Ovary (tissue), 9 donors: ENCODE measurements around the gene PNMT. TPM values are rescaled to one million over a fixed set of nuclear protein-coding genes. Genes with fewer than 3 reads are reported as not detected.

Experiments used
- DNase-seq, 5 donors: peaks; one replicate each; pipeline ENCODE4 v3.0.0-alpha.2; 2019 to 2020
- H3K27ac ChIP-seq, 2 donors: fragments of 200-600 bp; one replicate each; pipeline versions ENCODE4 v1.5.1 to v1.8.0; 2019 to 2022
- H3K27me3 ChIP-seq: fragments of 200-600 bp; one replicate; pipeline ENCODE4 v1.8.0; 2022
- H3K36me3 ChIP-seq: fragments of 200-600 bp; sonication (generic); one replicate; pipeline ENCODE4 v1.5.1; 2019
- H3K4me1 ChIP-seq: one replicate; pipeline ENCODE4 v1.8.1; 2013; ENCODE audit warnings: mild to moderate bottlenecking, moderate library complexity; ENCODE audit not compliant: insufficient read depth
- H3K4me3 ChIP-seq: fragments of 200-600 bp; sonication (generic); one replicate; pipeline ENCODE4 v1.5.1; 2017
- H3K9me3 ChIP-seq, 2 donors: fragments of 200-600 bp in 1 of 2; sonication (generic) in 1 of 2; one replicate each; pipeline versions ENCODE4 v1.5.1 to v1.8.1; 2013 to 2019; ENCODE audit warnings: mild to moderate bottlenecking in 1 of 2, moderate library complexity in 1 of 2
- EP300 ChIP-seq: sonication (generic); formaldehyde crosslinking; IDR thresholded peaks from one replicate; pipeline ENCODE4 v1.6.1; 2017; ENCODE audit warnings: antibody characterized with exemption
- POLR2A ChIP-seq: fragments of 450-650 bp; IDR thresholded peaks from one replicate; pipeline ENCODE4 v1.6.1; 2017; ENCODE audit warnings: antibody characterized with exemption, mild to moderate bottlenecking, moderate library complexity
- WGBS, 3 donors: extraction: QIAGEN DNeasy Blood & Tissue Kit in 1 of 3; methylation state at CpG; one replicate each; pipeline versions ENCODE4 v1.1.5 to v1.1.7; 2013 to 2017; 5-methylcytosine and 5-hydroxymethylcytosine counted together
- intact Hi-C, 4 donors: fragments of 100-400 bp; cut with DNase I; formaldehyde crosslinking; loops; one replicate each; pipeline versions ENCODE4 v1.11.0 to v1.15.1; 2022 to 2023
- polyA plus RNA-seq, 2 donors: library from polyadenylated mRNA; stranded (reverse); fragments of 200-250 nt in 1 of 2; fragments of 350-450 nt in 1 of 2; fragmentation: Illumina TruSeq in 1 of 2; extraction: RNeasy Lipid Tissue Mini Kit (QIAGEN cat#74804) in 1 of 2; gene quantifications; one replicate each; pipeline ENCODE4 v1.2.3, GENCODE V29; 2013 to 2014
- total RNA-seq, 7 donors: library from RNA; depleted of rRNA in 2 of 7; stranded (reverse); fragments of >200 nt in 2 of 7; fragmentation: NEBNext Ultra II Directional in 3 of 7; extraction: Animal tissue kit (Norgen Biotek cat#: 25700) in 3 of 7; gene quantifications; one replicate each; pipeline versions ENCODE4 v1.1.0 to v1.2.4, GENCODE V29; 2016 to 2023
- TF ChIP-seq, protein P1 (sequence below), 3 donors: fragments of 450-650 bp in 2 of 3; fragments of 200-600 bp in 1 of 3; IDR thresholded peaks; one replicate each; pipeline versions ENCODE4 v1.5.1 to v1.8.0; 2016 to 2022; ENCODE audit warnings: antibody characterized with exemption in 3 of 3, mild to moderate bottlenecking in 1 of 3
- donor health status: DM: no; HTN: no; CAD: no; lungs with moderate emphysema.
- donor health status: DM: no; HTN: no; CAD: no.
- donor health status: Bipolar disorder and iron deficiency.
- donor health status: DM: yes; HTN: yes; CAD: no.
- donor health status: DM: no; HTN: no; CAD: no.
- donor health status: DM: yes; HTN: yes; CAD: no.

Gene PNMT
- total and polyA plus RNA-seq, 9 donors: 0.60 to 5.1 (median 1.3) TPM; not detected in 2

DNA sequence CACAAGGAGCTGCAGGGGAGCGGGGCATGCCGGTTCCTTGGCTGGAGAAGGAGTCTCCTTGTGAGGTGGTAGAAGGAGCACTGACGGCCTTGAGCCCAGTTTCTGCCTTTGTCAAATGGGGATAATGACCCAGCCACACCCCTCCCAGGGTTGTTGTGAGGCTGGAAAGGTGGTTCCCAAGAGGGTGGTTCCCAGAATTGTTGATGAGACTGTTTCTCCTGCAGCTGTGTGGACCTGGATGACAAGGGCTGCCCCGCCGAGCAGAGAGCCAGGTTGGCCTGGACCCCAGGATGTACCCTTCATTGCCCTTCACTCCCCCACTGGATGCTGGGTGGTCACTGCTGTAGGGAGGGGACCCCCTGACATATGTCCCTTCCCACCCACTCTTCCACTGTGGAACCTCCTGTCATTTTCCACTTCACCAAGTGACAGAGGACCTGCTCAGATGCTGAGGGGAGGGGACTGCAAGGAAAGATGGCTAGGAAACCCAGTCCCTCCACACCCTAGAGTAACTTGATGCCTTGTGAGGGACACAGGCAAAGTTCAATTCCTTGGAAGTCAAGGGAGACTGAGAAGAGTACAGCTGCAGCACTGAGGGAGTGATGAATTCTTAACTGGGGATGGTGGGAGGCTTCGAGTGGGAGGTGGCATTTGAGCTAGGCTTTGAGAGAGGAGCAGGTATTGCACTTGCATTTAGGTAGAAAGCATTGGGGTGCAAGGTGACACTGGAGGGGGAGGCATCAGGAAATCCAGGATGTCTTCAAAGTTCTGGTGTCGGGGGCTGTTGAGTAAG lies 51.5 kb downstream of the PNMT start:
- no peak overlapping the region for H3K4me3 ChIP-seq
- no peaks in the 10 kb centered on the region for H3K27me3 ChIP-seq
- H3K27ac ChIP-seq: no peak overlapping the region
- DNase-seq: no peak
- WGBS, 3 donors: 82 to 96% (median 84%) methylated on average over 7 of the region's 7 CpGs
- H3K36me3 ChIP-seq: no peaks in the 10 kb centered on the region
- intact Hi-C loops: no loop called here
- H3K9me3 ChIP-seq: no peaks in the 10 kb centered on the region
- no peaks in the 10 kb centered on the region for H3K4me1 ChIP-seq
- TF ChIP-seq POLR2A (no peak), EP300 (no peak)
- TF ChIP-seq, protein P1, sequence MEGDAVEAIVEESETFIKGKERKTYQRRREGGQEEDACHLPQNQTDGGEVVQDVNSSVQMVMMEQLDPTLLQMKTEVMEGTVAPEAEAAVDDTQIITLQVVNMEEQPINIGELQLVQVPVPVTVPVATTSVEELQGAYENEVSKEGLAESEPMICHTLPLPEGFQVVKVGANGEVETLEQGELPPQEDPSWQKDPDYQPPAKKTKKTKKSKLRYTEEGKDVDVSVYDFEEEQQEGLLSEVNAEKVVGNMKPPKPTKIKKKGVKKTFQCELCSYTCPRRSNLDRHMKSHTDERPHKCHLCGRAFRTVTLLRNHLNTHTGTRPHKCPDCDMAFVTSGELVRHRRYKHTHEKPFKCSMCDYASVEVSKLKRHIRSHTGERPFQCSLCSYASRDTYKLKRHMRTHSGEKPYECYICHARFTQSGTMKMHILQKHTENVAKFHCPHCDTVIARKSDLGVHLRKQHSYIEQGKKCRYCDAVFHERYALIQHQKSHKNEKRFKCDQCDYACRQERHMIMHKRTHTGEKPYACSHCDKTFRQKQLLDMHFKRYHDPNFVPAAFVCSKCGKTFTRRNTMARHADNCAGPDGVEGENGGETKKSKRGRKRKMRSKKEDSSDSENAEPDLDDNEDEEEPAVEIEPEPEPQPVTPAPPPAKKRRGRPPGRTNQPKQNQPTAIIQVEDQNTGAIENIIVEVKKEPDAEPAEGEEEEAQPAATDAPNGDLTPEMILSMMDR (IDR thresholded peaks at IDR 0.05): no peak

Other genes with a start within 250 kb of the PNMT start
- gene MED1, start 217.2 kb upstream of the PNMT start, total RNA-seq: 10 to 100 TPM; 15.6 to 43.7 (median 34.1) TPM
- 10 to 100 TPM; 11.0 to 32.0 TPM for gene MED1, start 217.2 kb upstream of the PNMT start, polyA plus RNA-seq
- gene CDK12, start 207.0 kb upstream of the PNMT start, total RNA-seq: 10 to 100 TPM; 29.1 to 65.9 (median 50.3) TPM
- gene CDK12, start 207.0 kb upstream of the PNMT start, polyA plus RNA-seq: 10 to 100 TPM; 17.8 to 31.8 TPM
- not detected for gene NEUROD2, start 60.5 kb upstream of the PNMT start, total RNA-seq
- not detected for gene NEUROD2, start 60.5 kb upstream of the PNMT start, polyA plus RNA-seq
- 10 to 100 TPM in 4 of 7 donors, 1 to 10 TPM in 2, under 1 TPM in 1; 0.43 to 23.0 (median 10.1) TPM for gene PPP1R1B, start 41.5 kb upstream of the PNMT start, total RNA-seq
- gene PPP1R1B, start 41.5 kb upstream of the PNMT start, polyA plus RNA-seq: 10 to 100 TPM in 1 of 2 donors, 1 to 10 TPM in 1; 5.1 to 12.9 TPM
- 10 to 100 TPM; 34.5 to 49.4 (median 44.3) TPM for gene STARD3, start 31.3 kb upstream of the PNMT start, total RNA-seq
- 10 to 100 TPM; 42.1 to 55.9 TPM for gene STARD3, start 31.3 kb upstream of the PNMT start, polyA plus RNA-seq
- gene TCAP, start 3.1 kb upstream of the PNMT start, total RNA-seq: 1 to 10 TPM in 6 of 7 donors, under 1 TPM in 1; 0.24 to 1.9 (median 1.3) TPM
- gene TCAP, start 3.1 kb upstream of the PNMT start, polyA plus RNA-seq: 1 to 10 TPM in 1 of 2 donors, under 1 TPM in 1; 0.47 to 1.6 TPM
- 10 to 100 TPM; 13.8 to 31.3 (median 19.6) TPM for gene PGAP3, start 19.6 kb downstream of the PNMT start, total RNA-seq
- gene PGAP3, start 19.6 kb downstream of the PNMT start, polyA plus RNA-seq: 10 to 100 TPM in 1 of 2 donors, 1 to 10 TPM in 1; 7.9 to 19.8 TPM
- 10 to 100 TPM; 26.1 to 66.3 (median 53.5) TPM for gene ERBB2, start 31.6 kb downstream of the PNMT start, total RNA-seq
- gene ERBB2, start 31.6 kb downstream of the PNMT start, polyA plus RNA-seq: 10 to 100 TPM; 20.1 to 24.1 TPM
- gene MIEN1, start 62.1 kb downstream of the PNMT start, total RNA-seq: 10 to 100 TPM; 20.2 to 51.4 (median 23.4) TPM
- gene MIEN1, start 62.1 kb downstream of the PNMT start, polyA plus RNA-seq: 10 to 100 TPM; 33.0 to 64.9 TPM
- gene GRB7, start 69.5 kb downstream of the PNMT start, total RNA-seq: 10 to 100 TPM in 1 of 7 donors, 1 to 10 TPM in 5, under 1 TPM in 1; 0.51 to 63.0 (median 2.7) TPM
- gene GRB7, start 69.5 kb downstream of the PNMT start, polyA plus RNA-seq: 1 to 10 TPM in 1 of 2 donors, under 1 TPM in 1; 0.23 to 1.8 TPM
- under 1 TPM; 0.34 to 0.97 (median 0.62) TPM for gene IKZF3, start 195.9 kb downstream of the PNMT start, total RNA-seq
- gene IKZF3, start 195.9 kb downstream of the PNMT start, polyA plus RNA-seq: 1 to 10 TPM in 1 of 2 donors, under 1 TPM in 1; 0.16 to 2.6 TPM
- gene ZPBP2, start 199.7 kb downstream of the PNMT start, total RNA-seq: not detected
- gene ZPBP2, start 199.7 kb downstream of the PNMT start, polyA plus RNA-seq: not detected